ENCODE measurements around the gene SCN3A. TPM values are rescaled to one million over a fixed set of nuclear protein-coding genes. Genes with fewer than 3 reads are reported as not detected.

SCN3A gene
- total RNA-seq, result not detected
- under 1 TPM in 1 of 4 donors, not detected in 3; 0.09 TPM for polyA plus RNA-seq

DNA sequence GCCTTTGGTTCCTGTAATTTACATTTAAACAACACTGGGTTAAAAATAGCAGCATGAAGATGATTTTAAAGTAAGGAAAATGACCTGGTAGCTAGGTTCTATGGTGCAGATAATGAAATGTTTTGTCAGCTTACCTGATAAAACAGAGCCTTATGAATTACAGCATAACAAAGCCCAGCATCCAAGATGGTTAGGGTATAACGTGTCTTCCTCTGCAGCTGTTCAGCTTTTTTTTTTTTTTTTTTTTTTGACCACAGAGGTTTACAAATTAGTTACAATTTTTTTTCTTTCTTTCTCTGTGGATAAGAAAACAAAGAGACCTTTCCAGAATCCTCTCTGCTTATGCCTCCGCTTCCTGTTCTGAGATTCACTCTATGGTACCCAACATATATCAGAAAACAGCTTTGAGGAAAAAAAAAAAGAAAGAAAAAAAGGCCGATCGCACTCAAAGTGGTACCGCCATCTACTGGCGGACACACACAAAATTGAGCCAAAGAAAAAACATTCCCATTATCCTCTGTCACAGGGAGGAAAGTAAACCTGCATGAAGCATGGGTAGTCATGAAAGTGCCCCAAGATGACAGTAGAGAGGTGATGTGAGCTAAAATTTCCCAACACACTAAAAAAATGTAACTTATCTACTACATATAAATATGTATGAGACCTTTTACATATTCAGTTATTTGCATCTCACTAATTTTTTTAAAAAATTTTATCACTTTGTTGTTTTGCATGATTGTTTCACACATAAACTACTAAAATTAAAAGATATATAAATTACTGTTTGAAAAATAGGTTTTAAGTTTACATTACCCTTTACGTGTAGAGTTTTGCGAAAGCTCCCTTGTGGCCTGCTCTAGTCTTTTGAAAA, at the start of gene SCN3A:
Gene SCN3A, minus strand, starts transcription at position 362 of the 871 bp plus-strand sequence. CDS start 27,656 bp downstream, outside the sequence.
- Mint-ChIP-seq H3K36me3 (no peaks in the 10 kb centered on the region), H3K4me3 (no peak within 1 kb of the TSS), H3K4me1 (peaks cover 0 to 3% (median 0%) of the 10 kb centered on the region in 4 donors), H3K9me3 (peaks cover 0 to 1% (median 0%) of the 10 kb centered on the region in 7 donors), H3K27me3 (no peaks in the 10 kb centered on the region), H3K27ac (peak within 1 kb of the TSS in 2 of 3 donors; percentile 7 to 44)
- Histone ChIP-seq H3K36me3 (ENCODE audit: control insufficient read depth, insufficient read depth, low read length) (no peaks in the 10 kb centered on the region), H3K4me3 (ENCODE audit: low read depth, low read length) (no peak within 1 kb of the TSS), H3K9me3 (ENCODE audit: control insufficient read depth in 2 of 2, low read length in 2 of 2) (no peaks in the 10 kb centered on the region), H3K4me1 (ENCODE audit: control insufficient read depth, insufficient read depth, low read length, poor library complexity, severe bottlenecking) (no peaks in the 10 kb centered on the region), H3K27me3 (ENCODE audit: control insufficient read depth, insufficient read depth, low read length) (no peaks in the 10 kb centered on the region), H3K27ac (ENCODE audit: insufficient read depth, low read length, poor library complexity, severe bottlenecking) (no peak within 1 kb of the TSS)
- peak in 1 of 3 donors; percentile 8 for DNase-seq
- no peak for ATAC-seq (ENCODE audit: low read depth in 2 of 2)

DNA sequence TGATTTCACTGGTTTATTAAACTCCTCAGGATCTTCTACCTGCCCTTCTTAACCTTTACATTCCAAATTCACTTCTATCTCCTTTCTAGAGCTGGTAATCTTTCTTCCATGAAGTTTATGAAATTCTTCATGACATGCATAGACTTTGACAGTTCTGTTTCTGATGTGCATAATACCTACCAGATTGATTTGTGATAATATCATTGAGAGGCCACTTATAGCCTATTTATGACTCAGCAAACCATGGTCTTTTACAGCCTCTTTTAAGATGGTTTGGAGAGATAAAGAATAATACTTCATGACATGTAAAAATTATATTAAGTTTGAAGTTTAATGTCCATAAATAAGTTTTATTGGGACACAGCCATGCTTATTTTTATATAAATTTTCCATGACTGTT, 49.3 kb upstream of the SCN3A start:
- DNase-seq (no peak), ATAC-seq (ENCODE audit: low read depth in 2 of 2) (no peak)
- no peak overlapping the region for H3K4me3 ChIP-seq (ENCODE audit: low read depth, low read length)
- H3K4me1 ChIP-seq (ENCODE audit: control insufficient read depth, insufficient read depth, low read length, poor library complexity, severe bottlenecking), result no peaks in the 10 kb centered on the region
- no peaks in the 10 kb centered on the region for H3K27me3 ChIP-seq (ENCODE audit: control insufficient read depth, insufficient read depth, low read length)
- H3K9me3 Mint-ChIP-seq, result no peaks in the 10 kb centered on the region
- H3K36me3 ChIP-seq (ENCODE audit: control insufficient read depth, insufficient read depth, low read length), result no peaks in the 10 kb centered on the region
- H3K27ac Mint-ChIP-seq, result no peak overlapping the region
- H3K9me3 ChIP-seq (ENCODE audit: control insufficient read depth in 2 of 2, low read length in 2 of 2), result no peaks in the 10 kb centered on the region
- no peaks in the 10 kb centered on the region for H3K4me1 Mint-ChIP-seq
- H3K36me3 Mint-ChIP-seq, result no peaks in the 10 kb centered on the region
- H3K4me3 Mint-ChIP-seq, result no peak overlapping the region
- H3K27me3 Mint-ChIP-seq, result no peaks in the 10 kb centered on the region
- no peak overlapping the region for H3K27ac ChIP-seq (ENCODE audit: insufficient read depth, low read length, poor library complexity, severe bottlenecking)

DNA sequence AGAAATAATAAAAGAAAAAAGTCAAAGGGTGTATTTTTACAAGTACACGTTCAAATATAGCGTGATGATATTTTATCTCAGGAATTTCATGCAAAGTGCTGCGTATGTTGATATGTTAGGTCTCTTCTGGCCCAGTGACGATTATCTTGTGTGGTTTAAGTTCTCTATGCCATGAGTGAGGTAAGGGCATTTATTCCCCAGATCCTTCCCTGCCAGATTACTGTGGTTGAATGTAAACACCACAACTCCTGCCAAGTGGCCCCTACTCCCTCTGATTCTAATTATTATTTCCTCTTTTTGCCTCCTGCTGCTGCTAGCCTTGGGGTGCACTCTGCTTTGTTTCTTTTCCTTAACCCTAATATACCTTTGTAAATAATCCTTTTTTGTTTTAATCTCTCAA, 47.5 kb upstream of the SCN3A start:
- H3K9me3 Mint-ChIP-seq, result no peaks in the 10 kb centered on the region

DNA sequence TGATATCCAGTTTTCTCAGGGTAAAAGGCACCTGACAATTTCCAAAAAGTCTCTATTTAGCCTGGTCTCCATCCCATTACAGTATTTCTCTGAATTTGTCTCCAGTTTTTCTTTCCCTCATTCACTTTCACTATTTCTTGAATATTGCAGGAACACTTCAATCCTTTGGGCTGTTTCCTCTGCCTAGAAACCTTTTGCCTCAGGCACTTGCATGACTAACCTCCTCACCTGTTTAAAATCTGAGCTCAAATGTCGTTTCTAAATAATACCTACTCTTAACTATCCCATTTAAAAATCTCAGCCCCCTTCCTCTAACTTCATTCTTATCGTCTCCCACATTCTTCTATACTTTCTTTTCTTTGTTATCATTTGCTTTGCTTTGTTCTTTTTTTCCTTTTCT, 44.4 kb upstream of the SCN3A start:
- H3K36me3 Mint-ChIP-seq, result no peaks in the 10 kb centered on the region
- no peaks in the 10 kb centered on the region for H3K27me3 ChIP-seq (ENCODE audit: control insufficient read depth, insufficient read depth, low read length)
- no peak overlapping the region for H3K4me3 ChIP-seq (ENCODE audit: low read depth, low read length)
- H3K4me1 Mint-ChIP-seq, result no peaks in the 10 kb centered on the region
- H3K9me3 ChIP-seq (ENCODE audit: control insufficient read depth in 2 of 2, low read length in 2 of 2), result no peaks in the 10 kb centered on the region
- peaks cover 0 to 3% (median 0%) of the 10 kb centered on the region in 7 donors for H3K9me3 Mint-ChIP-seq
- no peak overlapping the region for H3K4me3 Mint-ChIP-seq
- no peaks in the 10 kb centered on the region for H3K27me3 Mint-ChIP-seq
- no peak overlapping the region for H3K27ac Mint-ChIP-seq
- ATAC-seq (ENCODE audit: low read depth in 2 of 2), result no peak
- H3K36me3 ChIP-seq (ENCODE audit: control insufficient read depth, insufficient read depth, low read length), result no peaks in the 10 kb centered on the region
- H3K27ac ChIP-seq (ENCODE audit: insufficient read depth, low read length, poor library complexity, severe bottlenecking), result no peak overlapping the region
- H3K4me1 ChIP-seq (ENCODE audit: control insufficient read depth, insufficient read depth, low read length, poor library complexity, severe bottlenecking), result no peaks in the 10 kb centered on the region
- DNase-seq, result no peak

More for the DNA sequence above, 47.5 kb upstream of the SCN3A start:
- no peaks in the 10 kb centered on the region for H3K9me3 ChIP-seq (ENCODE audit: control insufficient read depth in 2 of 2, low read length in 2 of 2)
- no peak overlapping the region for H3K4me3 ChIP-seq (ENCODE audit: low read depth, low read length)
- H3K36me3 Mint-ChIP-seq, result no peaks in the 10 kb centered on the region
- H3K4me1 ChIP-seq (ENCODE audit: control insufficient read depth, insufficient read depth, low read length, poor library complexity, severe bottlenecking), result no peaks in the 10 kb centered on the region
- H3K4me1 Mint-ChIP-seq, result no peaks in the 10 kb centered on the region
- H3K36me3 ChIP-seq (ENCODE audit: control insufficient read depth, insufficient read depth, low read length), result no peaks in the 10 kb centered on the region
- no peak overlapping the region for H3K27ac ChIP-seq (ENCODE audit: insufficient read depth, low read length, poor library complexity, severe bottlenecking)
- H3K4me3 Mint-ChIP-seq, result no peak overlapping the region
- no peaks in the 10 kb centered on the region for H3K27me3 Mint-ChIP-seq
- ATAC-seq (ENCODE audit: low read depth in 2 of 2) (no peak), DNase-seq (no peak)
- H3K27ac Mint-ChIP-seq, result no peak overlapping the region
- H3K27me3 ChIP-seq (ENCODE audit: control insufficient read depth, insufficient read depth, low read length), result no peaks in the 10 kb centered on the region

DNA sequence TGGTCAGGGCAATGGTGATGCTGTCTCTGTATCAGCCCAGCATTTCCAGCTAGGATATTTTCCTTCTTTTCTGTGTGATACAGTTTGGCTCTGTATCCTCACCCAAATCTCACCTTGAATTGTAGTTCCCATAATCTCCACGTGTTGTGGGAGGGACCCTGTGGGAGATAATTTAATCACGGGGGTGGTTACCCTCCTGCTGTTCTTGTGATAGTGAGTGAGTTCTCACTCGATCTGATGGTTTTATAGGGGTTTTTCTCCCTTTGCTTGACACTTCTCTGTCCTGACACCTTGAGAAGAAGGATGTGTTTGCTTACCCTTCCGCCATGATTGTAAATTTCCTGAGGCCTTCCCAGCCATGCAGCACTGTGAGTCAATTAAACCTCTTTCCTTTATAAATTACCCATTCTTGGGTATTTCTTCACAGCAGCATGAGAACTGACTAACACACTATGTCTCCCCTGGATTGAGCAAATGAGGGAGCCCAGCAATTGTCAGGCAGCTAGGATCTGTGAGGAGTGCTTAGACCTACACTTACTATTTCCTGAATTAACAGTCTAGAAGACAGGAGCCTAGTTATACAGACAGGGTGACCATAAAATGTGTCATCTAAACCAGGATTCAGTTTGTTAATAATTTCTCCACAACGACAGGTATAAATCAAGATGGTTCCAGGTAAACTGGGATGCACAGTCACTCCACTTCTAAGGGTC, 41.4 kb upstream of the SCN3A start:
- ATAC-seq (ENCODE audit: low read depth in 2 of 2) (no peak), DNase-seq (no peak)
- Mint-ChIP-seq H3K4me3 (no peak overlapping the region), H3K27ac (no peak overlapping the region), H3K4me1 (no peaks in the 10 kb centered on the region), H3K27me3 (no peaks in the 10 kb centered on the region), H3K9me3 (peaks cover 0 to 3% (median 0%) of the 10 kb centered on the region in 7 donors), H3K36me3 (no peaks in the 10 kb centered on the region)
- no peaks in the 10 kb centered on the region for H3K36me3 ChIP-seq (ENCODE audit: control insufficient read depth, insufficient read depth, low read length)
- no peak overlapping the region for H3K4me3 ChIP-seq (ENCODE audit: low read depth, low read length)
- H3K27ac ChIP-seq (ENCODE audit: insufficient read depth, low read length, poor library complexity, severe bottlenecking), result no peak overlapping the region
- H3K4me1 ChIP-seq (ENCODE audit: control insufficient read depth, insufficient read depth, low read length, poor library complexity, severe bottlenecking), result no peaks in the 10 kb centered on the region
- no peaks in the 10 kb centered on the region for H3K9me3 ChIP-seq (ENCODE audit: control insufficient read depth in 2 of 2, low read length in 2 of 2)
- H3K27me3 ChIP-seq (ENCODE audit: control insufficient read depth, insufficient read depth, low read length), result no peaks in the 10 kb centered on the region

DNA sequence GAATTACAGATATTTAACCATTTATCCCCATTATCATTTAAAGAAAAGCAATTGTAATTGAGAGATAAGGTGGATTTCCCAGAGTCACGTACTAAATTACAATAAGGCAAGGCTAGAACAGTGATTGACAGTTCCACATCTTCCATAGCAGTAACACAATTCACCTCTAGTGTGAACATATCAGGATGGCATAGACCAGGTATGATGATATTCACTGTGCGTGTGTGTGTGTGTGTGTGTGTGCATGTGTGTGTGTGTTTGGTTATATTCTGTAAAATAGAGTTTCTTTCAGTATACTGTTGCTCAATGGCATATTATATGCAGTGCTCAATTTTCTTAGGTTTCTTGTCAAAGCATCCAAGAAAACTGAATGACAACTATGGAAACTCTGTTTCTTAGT, 37.1 kb upstream of the SCN3A start:
- Histone ChIP-seq H3K36me3 (ENCODE audit: control insufficient read depth, insufficient read depth, low read length) (no peaks in the 10 kb centered on the region), H3K27me3 (ENCODE audit: control insufficient read depth, insufficient read depth, low read length) (no peaks in the 10 kb centered on the region), H3K9me3 (ENCODE audit: control insufficient read depth in 2 of 2, low read length in 2 of 2) (no peaks in the 10 kb centered on the region), H3K27ac (ENCODE audit: insufficient read depth, low read length, poor library complexity, severe bottlenecking) (no peak overlapping the region), H3K4me3 (ENCODE audit: low read depth, low read length) (no peak overlapping the region), H3K4me1 (ENCODE audit: control insufficient read depth, insufficient read depth, low read length, poor library complexity, severe bottlenecking) (no peaks in the 10 kb centered on the region)
- DNase-seq (no peak), ATAC-seq (ENCODE audit: low read depth in 2 of 2) (no peak)
- no peaks in the 10 kb centered on the region for H3K4me1 Mint-ChIP-seq
- H3K27me3 Mint-ChIP-seq, result no peaks in the 10 kb centered on the region
- no peaks in the 10 kb centered on the region for H3K36me3 Mint-ChIP-seq
- H3K27ac Mint-ChIP-seq, result no peak overlapping the region
- peaks cover 0 to 5% (median 3%) of the 10 kb centered on the region in 7 donors for H3K9me3 Mint-ChIP-seq
- H3K4me3 Mint-ChIP-seq, result no peak overlapping the region

DNA sequence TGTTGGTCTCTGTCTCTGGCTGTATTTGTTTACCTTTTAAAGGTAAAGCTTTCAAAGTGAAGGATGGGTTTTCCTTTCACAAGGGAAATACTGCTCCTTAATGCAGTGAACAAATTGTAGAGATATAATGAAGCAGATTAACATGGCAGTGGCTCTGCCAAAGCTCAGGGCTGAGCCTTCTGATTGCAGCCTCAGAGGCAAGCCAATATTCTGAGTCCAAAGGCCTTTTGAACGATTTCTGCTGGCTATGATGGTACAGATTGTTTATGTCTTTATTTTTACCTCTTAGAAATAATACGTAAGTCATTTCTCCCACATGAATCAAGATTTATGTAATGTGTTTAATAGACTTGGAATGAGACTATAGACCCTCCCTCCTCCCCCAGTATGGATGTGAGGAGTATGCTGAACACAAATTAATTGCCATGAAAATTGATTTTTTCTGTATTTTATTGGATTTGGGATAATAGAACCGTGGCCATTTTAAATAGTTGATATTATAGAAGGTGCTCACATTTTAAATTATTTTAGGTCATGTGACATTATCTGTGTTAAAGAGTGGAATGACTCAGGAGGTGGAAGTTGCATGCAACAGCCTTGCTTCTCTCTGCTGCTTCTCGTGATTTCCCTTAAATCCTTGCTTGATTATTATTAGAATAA, 36.1 kb upstream of the SCN3A start:
- peaks cover 0 to 7% (median 0%) of the 10 kb centered on the region in 7 donors for H3K9me3 Mint-ChIP-seq
- ATAC-seq (ENCODE audit: low read depth in 2 of 2) (no peak), DNase-seq (no peak)
- H3K27me3 Mint-ChIP-seq, result no peaks in the 10 kb centered on the region
- H3K4me1 ChIP-seq (ENCODE audit: control insufficient read depth, insufficient read depth, low read length, poor library complexity, severe bottlenecking), result no peaks in the 10 kb centered on the region
- no peaks in the 10 kb centered on the region for H3K36me3 ChIP-seq (ENCODE audit: control insufficient read depth, insufficient read depth, low read length)
- no peak overlapping the region for H3K27ac Mint-ChIP-seq
- no peak overlapping the region for H3K4me3 Mint-ChIP-seq
- no peaks in the 10 kb centered on the region for H3K27me3 ChIP-seq (ENCODE audit: control insufficient read depth, insufficient read depth, low read length)
- H3K36me3 Mint-ChIP-seq, result no peaks in the 10 kb centered on the region
- no peaks in the 10 kb centered on the region for H3K9me3 ChIP-seq (ENCODE audit: control insufficient read depth in 2 of 2, low read length in 2 of 2)
- no peaks in the 10 kb centered on the region for H3K4me1 Mint-ChIP-seq
- no peak overlapping the region for H3K4me3 ChIP-seq (ENCODE audit: low read depth, low read length)
- no peak overlapping the region for H3K27ac ChIP-seq (ENCODE audit: insufficient read depth, low read length, poor library complexity, severe bottlenecking)

Measured in CD4-positive, CD25-positive, alpha-beta regulatory T cell (primary cell).